AG04449 (cell line): ENCODE results near the gene EIF2B5.

Experiments used
- CTCF ChIA-PET: fragments of 350-600 bp; formaldehyde crosslinking; extraction: SDS; loops from one replicate; lab custom pipeline; 2021; ENCODE audit warnings: antibody characterized with exemption; lab: Yijun Ruan, JAX
- POLR2A ChIA-PET: fragments of 400-600, 350-600 bp; formaldehyde crosslinking; extraction: SDS; loops from one replicate; lab custom pipeline; 2020; ENCODE audit warnings: antibody characterized with exemption, inconsistent platforms; lab: Yijun Ruan, JAX
- DNase-seq: peaks from one replicate; pipeline ENCODE4 v3.0.0-alpha.2; 2010; ENCODE audit warnings: low read depth, low spot score
- H3K4me3 ChIP-seq: 2 replicates; pipeline ENCODE4 v1.5.1; 2011; ENCODE audit warnings: low read depth, mild to moderate bottlenecking, control low read depth, low read length
- TF ChIP-seq, protein P1 (sequence below): IDR thresholded peaks from one replicate; pipeline ENCODE4 v1.5.1; 2011; ENCODE audit warnings: mild to moderate bottlenecking, moderate library complexity, low read length, control low read depth, inconsistent platforms; ENCODE audit not compliant: insufficient read depth; ENCODE audit errors: missing control alignments

EIF2B5 gene

DNA sequence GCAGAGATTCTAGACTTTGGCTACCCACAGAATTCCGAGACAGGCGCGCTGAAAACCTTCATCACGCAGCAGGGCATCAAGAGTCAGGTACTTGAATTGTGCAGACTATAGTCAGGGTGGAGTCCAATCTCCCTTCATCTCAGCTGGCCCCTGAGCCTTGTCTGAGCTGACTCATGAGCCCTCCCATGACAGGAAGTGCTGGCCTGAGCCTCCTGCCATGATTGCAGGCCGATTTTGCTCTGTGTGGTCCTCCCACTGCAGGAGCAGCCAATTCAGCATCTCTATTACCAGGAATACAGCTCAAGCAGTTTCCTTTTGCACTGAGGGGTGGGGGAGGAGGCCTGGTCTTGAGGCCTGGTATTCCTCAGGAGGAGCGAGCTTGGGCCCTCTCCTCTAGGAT, 45.0 kb downstream of the EIF2B5 start:
- TF ChIP-seq, protein P1, sequence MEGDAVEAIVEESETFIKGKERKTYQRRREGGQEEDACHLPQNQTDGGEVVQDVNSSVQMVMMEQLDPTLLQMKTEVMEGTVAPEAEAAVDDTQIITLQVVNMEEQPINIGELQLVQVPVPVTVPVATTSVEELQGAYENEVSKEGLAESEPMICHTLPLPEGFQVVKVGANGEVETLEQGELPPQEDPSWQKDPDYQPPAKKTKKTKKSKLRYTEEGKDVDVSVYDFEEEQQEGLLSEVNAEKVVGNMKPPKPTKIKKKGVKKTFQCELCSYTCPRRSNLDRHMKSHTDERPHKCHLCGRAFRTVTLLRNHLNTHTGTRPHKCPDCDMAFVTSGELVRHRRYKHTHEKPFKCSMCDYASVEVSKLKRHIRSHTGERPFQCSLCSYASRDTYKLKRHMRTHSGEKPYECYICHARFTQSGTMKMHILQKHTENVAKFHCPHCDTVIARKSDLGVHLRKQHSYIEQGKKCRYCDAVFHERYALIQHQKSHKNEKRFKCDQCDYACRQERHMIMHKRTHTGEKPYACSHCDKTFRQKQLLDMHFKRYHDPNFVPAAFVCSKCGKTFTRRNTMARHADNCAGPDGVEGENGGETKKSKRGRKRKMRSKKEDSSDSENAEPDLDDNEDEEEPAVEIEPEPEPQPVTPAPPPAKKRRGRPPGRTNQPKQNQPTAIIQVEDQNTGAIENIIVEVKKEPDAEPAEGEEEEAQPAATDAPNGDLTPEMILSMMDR, result no peak
- no peak overlapping the region for H3K4me3 ChIP-seq
- ChIA-PET POLR2A (interaction anchor here (1.1 to 1.2 kb wide), 2 partner anchors 9 to 62 kb away, joined by 3 read pairs; no protein-coding TSS in a partner anchor), CTCF (interaction anchor here (0.6 to 2.6 kb wide), 6 partner anchors 23 to 70 kb away, joined by 3 to 8 read pairs (median 4); partner anchors contain the start of genes EEF1AKMT4 and EIF2B5)
- DNase-seq, result no peak

- CTCF ChIA-PET, result interaction anchor here (0.7 to 2.6 kb wide), 6 partner anchors 12 to 286 kb away, joined by 3 to 8 read pairs (median 3); no protein-coding TSS in a partner anchor
- TF ChIP-seq, protein P1, result no peak
- POLR2A ChIA-PET, result interaction anchor here (0.8 kb wide), 1 partner anchor 51 kb away, joined by 3 read pairs; no protein-coding TSS in a partner anchor
- no peak overlapping the region for H3K4me3 ChIP-seq
- no peak for DNase-seq
These were observed 46.4 kb downstream of the EIF2B5 start for GRCh38 chr3:184181596-184181995.

DNA sequence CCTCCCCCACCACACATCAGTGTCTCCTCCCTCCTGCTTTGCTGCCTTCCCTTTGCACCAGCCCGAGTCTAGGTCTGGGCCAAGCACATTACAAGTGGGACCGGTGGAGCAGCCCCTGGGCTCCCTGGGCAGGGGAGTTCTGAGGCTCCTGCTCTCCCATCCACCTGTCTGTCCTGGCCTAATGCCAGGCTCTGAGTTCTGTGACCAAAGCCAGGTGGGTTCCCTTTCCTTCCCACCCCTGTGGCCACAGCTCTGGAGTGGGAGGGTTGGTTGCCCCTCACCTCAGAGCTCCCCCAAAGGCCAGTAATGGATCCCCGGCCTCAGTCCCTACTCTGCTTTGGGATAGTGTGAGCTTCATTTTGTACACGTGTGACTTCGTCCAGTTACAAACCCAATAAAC, 48.5 kb downstream of the EIF2B5 start:
- DNase-seq, result no peak
- TF ChIP-seq, protein P1, result no peak
- ChIA-PET CTCF (interaction anchor here (1.0 to 1.4 kb wide), 2 partner anchors 39 to 169 kb away, joined by 3 read pairs; no protein-coding TSS in a partner anchor), POLR2A (interaction anchor here (0.6 to 1.3 kb wide), 3 partner anchors 14 to 57 kb away, joined by 3 to 4 read pairs (median 3); no protein-coding TSS in a partner anchor)
- H3K4me3 ChIP-seq, result no peak overlapping the region

DNA sequence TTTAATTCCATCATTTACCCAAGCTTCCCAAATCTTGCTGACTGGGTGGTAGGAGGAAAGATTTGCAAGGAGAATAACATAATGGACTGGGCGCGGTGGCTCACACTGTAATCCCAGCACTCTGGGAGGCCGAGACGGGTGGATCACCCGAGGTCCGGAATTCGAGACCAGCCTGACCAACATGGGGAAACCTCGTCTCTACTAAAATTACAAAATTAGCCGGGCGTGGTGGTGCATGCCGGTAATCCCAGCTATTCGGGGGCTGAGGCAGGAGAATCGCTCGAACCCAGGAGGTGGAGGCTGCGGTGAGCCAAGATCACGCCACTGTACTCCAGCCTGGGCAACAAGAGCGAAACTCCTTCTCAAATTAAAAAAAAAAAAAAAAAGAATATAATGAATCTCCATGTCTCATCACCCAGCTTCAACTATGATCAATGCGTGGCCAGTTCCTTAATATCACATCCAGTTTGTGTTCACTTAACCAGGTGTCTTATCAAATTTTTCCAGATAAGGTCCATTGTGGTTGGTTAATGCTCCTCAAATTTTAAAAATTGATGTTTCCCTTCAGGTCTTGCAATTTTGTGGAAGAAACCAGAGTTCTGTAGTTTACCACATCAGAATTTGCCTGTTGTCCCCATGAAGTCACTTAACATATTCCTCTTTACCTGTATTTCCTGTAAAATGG, 49.5 kb downstream of the EIF2B5 start:
- TF ChIP-seq, protein P1, result no peak
- ChIA-PET POLR2A (interaction anchor here (1.5 to 3.2 kb wide), 2 partner anchors 8 to 75 kb away, joined by 5 to 43 read pairs; no protein-coding TSS in a partner anchor), CTCF (interaction anchor here (1.0 to 1.4 kb wide), 2 partner anchors 40 to 170 kb away, joined by 3 read pairs; no protein-coding TSS in a partner anchor)
- no peak for DNase-seq
- no peak overlapping the region for H3K4me3 ChIP-seq

GRCh38 chr3:184185461-184186183, 50.5 kb downstream of the EIF2B5 start:
- TF ChIP-seq, protein P1, result no peak
- DNase-seq, result peak; percentile 88
- H3K4me3 ChIP-seq, result peak overlapping the region; percentile 99
- ChIA-PET CTCF (interaction anchor here (0.7 to 1.4 kb wide), 3 partner anchors 41 to 290 kb away, joined by 3 to 7 read pairs (median 4); partner anchors contain the start of gene EEF1AKMT4), POLR2A (interaction anchor here (0.6 to 3.2 kb wide), 10 partner anchors 9 to 74 kb away, joined by 3 to 43 read pairs (median 4); partner anchors contain the start of genes DVL3 and EIF2B5)
